H1 (cell line): ENCODE data around the gene FAM76A.

Experiments
- CBX5 ChIP-seq: fragments of 300-800, 300-1000 bp; sonication (generic); IDR thresholded peaks from 2 replicates; pipeline ENCODE4 v1.7.1; 2016; ENCODE audit warnings: antibody characterized with exemption, low read length, low read depth
- CBX8 ChIP-seq: fragments of 300-800, 300-1000 bp; sonication (generic); IDR thresholded peaks from 2 replicates; pipeline ENCODE4 v1.7.1; 2016; ENCODE audit warnings: low read depth, low read length, borderline replicate concordance
- CEBPB ChIP-seq: IDR thresholded peaks from 2 replicates; pipeline ENCODE4 v1.6.1; 2012; ENCODE audit warnings: low read depth, low read length
- CHD1 ChIP-seq: IDR thresholded peaks from 2 replicates; pipeline ENCODE4 v1.6.1; 2012; ENCODE audit warnings: low read depth, low read length, improper control_type of control experiment
- EP300 ChIP-seq, 2 experiments: IDR thresholded peaks; 1 replicate in 1 of 2; 2 replicates in 1 of 2; pipeline ENCODE4 v1.6.1; 2011 to 2012; ENCODE audit warnings: low read depth in 2 of 2, low read length in 2 of 2, mild to moderate bottlenecking in 2 of 2, borderline replicate concordance in 1 of 2, inconsistent platforms in 1 of 2, moderate library complexity in 1 of 2
- GABPA ChIP-seq: IDR thresholded peaks from 2 replicates; pipeline ENCODE4 v1.6.1; 2011; ENCODE audit warnings: mild to moderate bottlenecking, low read length, moderate library complexity, borderline replicate concordance; ENCODE audit not compliant: insufficient read depth
- POLR2A ChIP-seq, 2 experiments: IDR thresholded peaks; 1 replicate in 1 of 2; 2 replicates in 1 of 2; pipeline ENCODE4 v1.6.1; 2011; ENCODE audit warnings: low read depth in 2 of 2, low read length in 2 of 2, mild to moderate bottlenecking in 2 of 2; ENCODE audit errors: control extremely low read depth in 1 of 2
- RAD21 ChIP-seq, 2 experiments: IDR thresholded peaks in 1 of 2; conservative IDR thresholded peaks in 1 of 2; 2 replicates each; pipeline ENCODE4 v1.6.1; 2011; ENCODE audit warnings: low read depth in 2 of 2, low read length in 2 of 2, improper control_type of control experiment in 1 of 2, inconsistent platforms in 1 of 2, mild to moderate bottlenecking in 1 of 2, moderate library complexity in 1 of 2
- SAP30 ChIP-seq: fragments of 300-600 bp; sonication (generic); IDR thresholded peaks from 2 replicates; pipeline ENCODE4 v1.7.1; 2012; ENCODE audit warnings: low read length, moderate library complexity, mild to moderate bottlenecking, inconsistent platforms; ENCODE audit not compliant: insufficient read depth, insufficient replicate concordance
- ZNF274 ChIP-seq: IDR thresholded peaks from 2 replicates; pipeline ENCODE4 v1.7.0; 2012; ENCODE audit warnings: low read length, borderline replicate concordance; ENCODE audit errors: extremely low read depth
- TF ChIP-seq, protein P1 (sequence below), 3 experiments: IDR thresholded peaks; 1 replicate in 2 of 3; 2 replicates in 1 of 3; pipeline versions ENCODE4 v1.5.1 to v1.6.1; 2011; ENCODE audit warnings: low read length in 3 of 3, mild to moderate bottlenecking in 3 of 3, inconsistent platforms in 2 of 3, low read depth in 1 of 3, moderate library complexity in 1 of 3; ENCODE audit not compliant: insufficient read depth in 1 of 3; ENCODE audit errors: control extremely low read depth in 1 of 3
- TF ChIP-seq, protein P2 (sequence below): IDR thresholded peaks from 2 replicates; pipeline ENCODE4 v1.6.1; 2012; ENCODE audit warnings: inconsistent platforms
- TF ChIP-seq, protein P3 (sequence below): IDR thresholded peaks from 2 replicates; pipeline ENCODE4 v1.6.1; 2011; ENCODE audit warnings: low read depth, mild to moderate bottlenecking, low read length; ENCODE audit not compliant: insufficient read depth

GRCh38 chr1:27678747-27679146 lies 47.0 kb upstream of the FAM76A start:
- no peak for TF ChIP-seq CEBPB
- TF ChIP-seq, protein P1, sequence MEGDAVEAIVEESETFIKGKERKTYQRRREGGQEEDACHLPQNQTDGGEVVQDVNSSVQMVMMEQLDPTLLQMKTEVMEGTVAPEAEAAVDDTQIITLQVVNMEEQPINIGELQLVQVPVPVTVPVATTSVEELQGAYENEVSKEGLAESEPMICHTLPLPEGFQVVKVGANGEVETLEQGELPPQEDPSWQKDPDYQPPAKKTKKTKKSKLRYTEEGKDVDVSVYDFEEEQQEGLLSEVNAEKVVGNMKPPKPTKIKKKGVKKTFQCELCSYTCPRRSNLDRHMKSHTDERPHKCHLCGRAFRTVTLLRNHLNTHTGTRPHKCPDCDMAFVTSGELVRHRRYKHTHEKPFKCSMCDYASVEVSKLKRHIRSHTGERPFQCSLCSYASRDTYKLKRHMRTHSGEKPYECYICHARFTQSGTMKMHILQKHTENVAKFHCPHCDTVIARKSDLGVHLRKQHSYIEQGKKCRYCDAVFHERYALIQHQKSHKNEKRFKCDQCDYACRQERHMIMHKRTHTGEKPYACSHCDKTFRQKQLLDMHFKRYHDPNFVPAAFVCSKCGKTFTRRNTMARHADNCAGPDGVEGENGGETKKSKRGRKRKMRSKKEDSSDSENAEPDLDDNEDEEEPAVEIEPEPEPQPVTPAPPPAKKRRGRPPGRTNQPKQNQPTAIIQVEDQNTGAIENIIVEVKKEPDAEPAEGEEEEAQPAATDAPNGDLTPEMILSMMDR (IDR thresholded peaks at IDR 0.05; ENCODE audit: control extremely low read depth in 1 of 3, insufficient read depth in 1 of 3, low read depth in 1 of 3, low read length in 3 of 3): no peak
- no peak for TF ChIP-seq EP300 (IDR thresholded peaks at IDR 0.05; ENCODE audit: borderline replicate concordance in 1 of 2, low read depth in 2 of 2, low read length in 2 of 2)
- TF ChIP-seq, protein P2, sequence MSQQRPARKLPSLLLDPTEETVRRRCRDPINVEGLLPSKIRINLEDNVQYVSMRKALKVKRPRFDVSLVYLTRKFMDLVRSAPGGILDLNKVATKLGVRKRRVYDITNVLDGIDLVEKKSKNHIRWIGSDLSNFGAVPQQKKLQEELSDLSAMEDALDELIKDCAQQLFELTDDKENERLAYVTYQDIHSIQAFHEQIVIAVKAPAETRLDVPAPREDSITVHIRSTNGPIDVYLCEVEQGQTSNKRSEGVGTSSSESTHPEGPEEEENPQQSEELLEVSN: no peak
- no peak for TF ChIP-seq RAD21 (IDR thresholded peaks at IDR 0.05 in 1 of 2, conservative IDR thresholded peaks at IDR 0.05 in 1 of 2; ENCODE audit: low read depth in 2 of 2, low read length in 2 of 2)
- TF ChIP-seq, protein P3, sequence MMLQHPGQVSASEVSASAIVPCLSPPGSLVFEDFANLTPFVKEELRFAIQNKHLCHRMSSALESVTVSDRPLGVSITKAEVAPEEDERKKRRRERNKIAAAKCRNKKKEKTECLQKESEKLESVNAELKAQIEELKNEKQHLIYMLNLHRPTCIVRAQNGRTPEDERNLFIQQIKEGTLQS: no peak
- no peak for TF ChIP-seq ZNF274
- TF ChIP-seq CBX5: no peak
- TF ChIP-seq POLR2A (IDR thresholded peaks at IDR 0.05; ENCODE audit: control extremely low read depth in 1 of 2, low read depth in 2 of 2, low read length in 2 of 2): no peak
- TF ChIP-seq SAP30: no peak
- no peak for TF ChIP-seq CHD1
- no peak for TF ChIP-seq CBX8
- TF ChIP-seq GABPA: no peak
